ENCODE measurements around the gene MYOF.

MYOF gene

GRCh38 chr10:93482145-93482834, at the start of gene MYOF:
Gene MYOF (minus strand): TSS chr10:93482334. CDS start chr10:93482194, 140 bp downstream.
- peak; percentile 57 for DNase-seq (ENCODE audit: low spot score)

- DNase-seq (ENCODE audit: low spot score): no peak
Measured at GRCh38 chr10:93518531-93518930, 36.4 kb upstream of the MYOF start.

GRCh38 chr10:93516006-93516380, 33.9 kb upstream of the MYOF start:
- DNase-seq (ENCODE audit: low spot score): no peak

- peak; percentile 17 for DNase-seq (ENCODE audit: low spot score)
Measured at GRCh38 chr10:93515071-93516005, 33.2 kb upstream of the MYOF start.

GRCh38 chr10:93514521-93514920, 32.4 kb upstream of the MYOF start:
- no peak for DNase-seq (ENCODE audit: low spot score)

GRCh38 chr10:93513091-93513490, 31.0 kb upstream of the MYOF start:
- DNase-seq (ENCODE audit: low spot score): no peak

GRCh38 chr10:93512565-93512964, 30.4 kb upstream of the MYOF start:
- peak; percentile 32 for DNase-seq (ENCODE audit: low spot score)

GRCh38 chr10:93509816-93510215, 27.7 kb upstream of the MYOF start:
- DNase-seq (ENCODE audit: low spot score): no peak

GRCh38 chr10:93505075-93505474, 22.9 kb upstream of the MYOF start:
- no peak for DNase-seq (ENCODE audit: low spot score)

GRCh38 chr10:93503075-93503474, 20.9 kb upstream of the MYOF start:
- DNase-seq (ENCODE audit: low spot score): no peak

- no peak for DNase-seq (ENCODE audit: low spot score)
Measured at GRCh38 chr10:93501650-93502049, 19.5 kb upstream of the MYOF start.

GRCh38 chr10:93498166-93498565, 16.0 kb upstream of the MYOF start:
- DNase-seq (ENCODE audit: low spot score): no peak

- DNase-seq (ENCODE audit: low spot score): peak; percentile 89
Measured at GRCh38 chr10:93496322-93497041, 14.3 kb upstream of the MYOF start, which contains the start of gene CEP55. Gene CEP55 (plus strand): TSS chr10:93496612. CDS start chr10:93500052, 3,440 bp downstream.

- DNase-seq (ENCODE audit: low spot score): no peak
Measured at GRCh38 chr10:93495654-93496321, 13.7 kb upstream of the MYOF start.

GRCh38 chr10:93494494-93494893, 12.4 kb upstream of the MYOF start:
- DNase-seq (ENCODE audit: low spot score): no peak

GRCh38 chr10:93493162-93493561, 11.0 kb upstream of the MYOF start:
- no peak for DNase-seq (ENCODE audit: low spot score)

GRCh38 chr10:93491602-93492121, 9.5 kb upstream of the MYOF start:
- no peak for DNase-seq (ENCODE audit: low spot score)

GRCh38 chr10:93488956-93489528, 6.9 kb upstream of the MYOF start:
- no peak for DNase-seq (ENCODE audit: low spot score)

- no peak for DNase-seq (ENCODE audit: low spot score)
Measured at GRCh38 chr10:93485690-93486089, 3.6 kb upstream of the MYOF start.

GRCh38 chr10:93481637-93482144, 443 bp downstream of the MYOF start:
- DNase-seq (ENCODE audit: low spot score): no peak

GRCh38 chr10:93478873-93479272, 3.3 kb downstream of the MYOF start:
- DNase-seq (ENCODE audit: low spot score): no peak
